Activated T-cell treated with anti-CD3 and anti-CD28 coated beads, Interleukin-2, amount 50 U/mL, for 48 hours (primary cell): ENCODE data around the gene TTLL11.
A peak's percentile ranks its signal among the peaks of the same experiment; 100 is the strongest.
"Not testable (repeated sequence)": the region's sequence is repeated elsewhere in the genome, so short reads cannot be mapped to it uniquely, and the experiment has no call there.

Experiments used
- DNase-seq, 2 experiments: peaks; one replicate each; pipeline ENCODE4 v3.0.0-alpha.2; 2020

The TTLL11 gene

GRCh38 chr9:121999556-121999955 is 93.6 kb downstream of the TTLL11 start:
- peak; percentile 22 to 25 for DNase-seq

- DNase-seq, result no peak
Measured at GRCh38 chr9:121998513-121999049, 94.5 kb downstream of the TTLL11 start.

GRCh38 chr9:121997791-121998190 is 95.3 kb downstream of the TTLL11 start:
- no peak for DNase-seq

- no peak for DNase-seq
Measured at GRCh38 chr9:121996783-121997182, 96.3 kb downstream of the TTLL11 start.

- no peak for DNase-seq
Measured at GRCh38 chr9:121995997-121996396, 97.1 kb downstream of the TTLL11 start.

- peak; percentile 39 to 46 for DNase-seq
Measured at GRCh38 chr9:121992571-121993212, 100.4 kb downstream of the TTLL11 start.

GRCh38 chr9:121991307-121991661 is 101.8 kb downstream of the TTLL11 start:
- no peak for DNase-seq

GRCh38 chr9:121990600-121991306 is 102.4 kb downstream of the TTLL11 start:
- DNase-seq, result no peak

GRCh38 chr9:121989010-121989409 is 104.1 kb downstream of the TTLL11 start:
- no peak for DNase-seq

GRCh38 chr9:121987314-121987713 is 105.8 kb downstream of the TTLL11 start:
- DNase-seq, result no peak

- DNase-seq, result no peak
Measured at GRCh38 chr9:121985792-121986494, 107.2 kb downstream of the TTLL11 start.

- DNase-seq, result no peak
Measured at GRCh38 chr9:121984726-121985402, 108.2 kb downstream of the TTLL11 start.

- no peak for DNase-seq
Measured at GRCh38 chr9:121983736-121984135, 109.4 kb downstream of the TTLL11 start.

- DNase-seq, result no peak
Measured at GRCh38 chr9:121981118-121981883, 111.8 kb downstream of the TTLL11 start.

GRCh38 chr9:121980665-121981064 is 112.4 kb downstream of the TTLL11 start:
- DNase-seq, result not testable (repeated sequence)

- no peak for DNase-seq
Measured at GRCh38 chr9:121979736-121980135, 113.4 kb downstream of the TTLL11 start.

GRCh38 chr9:121976751-121977150 is 116.4 kb downstream of the TTLL11 start:
- no peak for DNase-seq

- DNase-seq, result no peak
Measured at GRCh38 chr9:121975801-121976277, 117.3 kb downstream of the TTLL11 start.

- DNase-seq, result no peak
Measured at GRCh38 chr9:121974421-121974820, 118.7 kb downstream of the TTLL11 start.

- DNase-seq, result no peak
Measured at GRCh38 chr9:121972501-121972981, 120.6 kb downstream of the TTLL11 start.

- no peak for DNase-seq
Measured at GRCh38 chr9:121968056-121968455, 125.1 kb downstream of the TTLL11 start.

- DNase-seq, result no peak
Measured at GRCh38 chr9:121966706-121967105, 126.4 kb downstream of the TTLL11 start.
